Natural killer cell (primary cell): ENCODE measurements around the gene CABYR. TPM values are rescaled to one million over a fixed set of nuclear protein-coding genes. Genes with fewer than 3 reads are reported as not detected.

Source experiments
- ATAC-seq, 3 donors: fragments of 150-1000 bp in 2 of 3; fragments of 200-7000 bp in 1 of 3; cut with Tn5 transposase; 1 replicate in 1 of 3; 2 replicates in 2 of 3; pipeline ENCODE4 v1.10.0; 2021; ENCODE audit warnings: mild to moderate bottlenecking in 2 of 3, moderate library complexity in 2 of 3
- DNase-seq, 2 donors: peaks; one replicate each; pipeline versions ENCODE4 v3.0.0 to v3.0.0-alpha.2; 2013 to 2021; ENCODE audit warnings: mixed read lengths in 1 of 2
- H3K27ac ChIP-seq: one replicate; pipeline ENCODE4 v1.5.1; 2013; ENCODE audit warnings: mild to moderate bottlenecking, low read length
- H3K27me3 ChIP-seq: one replicate; pipeline ENCODE4 v1.6.1; 2013; ENCODE audit warnings: low read length; ENCODE audit not compliant: control insufficient read depth, insufficient read depth
- H3K36me3 ChIP-seq: one replicate; pipeline ENCODE4 v1.6.1; 2013; ENCODE audit warnings: low read length; ENCODE audit not compliant: control insufficient read depth, insufficient read depth
- H3K4me1 ChIP-seq: one replicate; pipeline ENCODE4 v1.6.1; 2013; ENCODE audit warnings: low read length; ENCODE audit not compliant: control insufficient read depth, insufficient read depth
- H3K4me3 ChIP-seq: one replicate; pipeline ENCODE4 v1.5.1; 2013; ENCODE audit warnings: low read length
- H3K9me3 ChIP-seq: one replicate; pipeline ENCODE4 v1.6.1; 2013; ENCODE audit warnings: low read length; ENCODE audit not compliant: control insufficient read depth, insufficient read depth
- H3K27ac Mint-ChIP-seq, 2 donors: one replicate each; pipeline ENCODE4 v1.8.0; 2022; ENCODE audit warnings: mild to moderate bottlenecking in 2 of 2, mixed read lengths in 2 of 2, moderate library complexity in 1 of 2
- H3K27me3 Mint-ChIP-seq, 2 donors: one replicate each; pipeline ENCODE4 v1.8.0; 2022; ENCODE audit warnings: low read depth in 2 of 2, mixed read lengths in 2 of 2
- H3K36me3 Mint-ChIP-seq: one replicate; pipeline ENCODE4 v1.8.0; 2022; ENCODE audit warnings: mixed read lengths
- H3K4me1 Mint-ChIP-seq, 2 donors: one replicate each; pipeline ENCODE4 v1.8.0; 2022; ENCODE audit warnings: mixed read lengths in 2 of 2
- H3K4me3 Mint-ChIP-seq: one replicate; pipeline ENCODE4 v1.8.0; 2022; ENCODE audit warnings: mild to moderate bottlenecking, moderate library complexity, mixed read lengths
- H3K9me3 Mint-ChIP-seq, 2 donors: one replicate each; pipeline ENCODE4 v1.8.0; 2022; ENCODE audit warnings: mixed read lengths in 2 of 2
- WGBS: methylation state at CpG from one replicate; pipeline ENCODE4 v1.1.7; 2013; ENCODE audit warnings: missing lambda C conversion rate; ENCODE audit not compliant: insufficient coverage; 5-methylcytosine and 5-hydroxymethylcytosine counted together
- intact Hi-C: fragments of 100-400 bp; cut with micrococcal nuclease; formaldehyde crosslinking; loops from one replicate; pipeline ENCODE4 v1.14.2; 2022
- total RNA-seq, 4 donors: library from RNA; stranded (reverse); fragments of 120-200 nt in 1 of 4; gene quantifications; one replicate each; pipeline versions ENCODE4 v1.2.3 to v1.2.4, GENCODE V29; 2013 to 2022
- TF ChIP-seq, protein P1 (sequence below): fragments of 200-600 bp; IDR thresholded peaks from one replicate; pipeline ENCODE4 v1.8.0; 2022; ENCODE audit warnings: antibody characterized with exemption

CABYR gene
- total RNA-seq, 3 donors from 2014 or later (not counting 1 experiment from before 2014, with no cell fraction given), result 0.75 to 0.94 TPM; not detected in 1

- Histone ChIP-seq H3K27ac (no peak overlapping the region), H3K4me3 (no peak overlapping the region), H3K27me3 (no peaks in the 10 kb centered on the region), H3K4me1 (peaks cover 8% of the 10 kb centered on the region), H3K9me3 (no peaks in the 10 kb centered on the region), H3K36me3 (peaks cover 52% of the 10 kb centered on the region)
- Mint-ChIP-seq H3K36me3 (no peaks in the 10 kb centered on the region), H3K27me3 (no peaks in the 10 kb centered on the region), H3K4me3 (no peak overlapping the region), H3K4me1 (peaks cover 27 to 29% of the 10 kb centered on the region in 2 donors), H3K9me3 (no peaks in the 10 kb centered on the region), H3K27ac (no peak overlapping the region)
- TF ChIP-seq, protein P1, sequence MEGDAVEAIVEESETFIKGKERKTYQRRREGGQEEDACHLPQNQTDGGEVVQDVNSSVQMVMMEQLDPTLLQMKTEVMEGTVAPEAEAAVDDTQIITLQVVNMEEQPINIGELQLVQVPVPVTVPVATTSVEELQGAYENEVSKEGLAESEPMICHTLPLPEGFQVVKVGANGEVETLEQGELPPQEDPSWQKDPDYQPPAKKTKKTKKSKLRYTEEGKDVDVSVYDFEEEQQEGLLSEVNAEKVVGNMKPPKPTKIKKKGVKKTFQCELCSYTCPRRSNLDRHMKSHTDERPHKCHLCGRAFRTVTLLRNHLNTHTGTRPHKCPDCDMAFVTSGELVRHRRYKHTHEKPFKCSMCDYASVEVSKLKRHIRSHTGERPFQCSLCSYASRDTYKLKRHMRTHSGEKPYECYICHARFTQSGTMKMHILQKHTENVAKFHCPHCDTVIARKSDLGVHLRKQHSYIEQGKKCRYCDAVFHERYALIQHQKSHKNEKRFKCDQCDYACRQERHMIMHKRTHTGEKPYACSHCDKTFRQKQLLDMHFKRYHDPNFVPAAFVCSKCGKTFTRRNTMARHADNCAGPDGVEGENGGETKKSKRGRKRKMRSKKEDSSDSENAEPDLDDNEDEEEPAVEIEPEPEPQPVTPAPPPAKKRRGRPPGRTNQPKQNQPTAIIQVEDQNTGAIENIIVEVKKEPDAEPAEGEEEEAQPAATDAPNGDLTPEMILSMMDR, result peak; percentile 95
- ATAC-seq (peak; percentile 90 to 91 (median 90)), DNase-seq (peak; percentile 66 to 94)
- 59% methylated on average over 5 of the region's 8 CpGs for WGBS
- intact Hi-C loops, result loop anchor here (1.0 to 10.0 kb wide), 5 partner anchors 104 to 622 kb away; partner anchors contain the start of gene TTC39C
Observed at GRCh38 chr18:24118750-24119577, 19.9 kb upstream of the CABYR start.

DNA sequence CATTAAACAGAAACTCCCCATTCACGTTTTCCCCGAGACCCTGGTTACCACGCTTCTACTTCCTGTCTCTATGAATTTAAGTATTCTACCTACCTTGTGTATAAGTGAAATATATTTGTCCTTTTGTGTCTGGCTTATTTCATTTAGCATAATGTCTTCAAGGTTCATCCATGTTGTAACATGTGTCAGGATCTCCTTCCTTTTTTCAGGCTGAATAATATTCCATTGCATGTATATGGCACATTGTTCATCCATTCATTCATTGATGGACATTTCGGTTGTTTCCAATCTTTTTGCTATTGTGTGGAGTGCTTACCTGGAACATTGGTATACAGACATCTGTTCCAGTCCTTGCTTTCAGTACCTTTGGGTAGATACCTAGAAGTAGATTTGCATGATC lies 18.2 kb upstream of the CABYR start:
- H3K36me3 Mint-ChIP-seq, result peaks cover 7% of the 10 kb centered on the region
- TF ChIP-seq, protein P1, result no peak
- no peaks in the 10 kb centered on the region for H3K27me3 ChIP-seq
- peaks cover 5% of the 10 kb centered on the region for H3K4me1 ChIP-seq
- H3K9me3 Mint-ChIP-seq, result no peaks in the 10 kb centered on the region
- no peak for ATAC-seq
- 83% methylated on average over 2 of the region's 4 CpGs for WGBS
- peaks cover 11 to 12% of the 10 kb centered on the region in 2 donors for H3K4me1 Mint-ChIP-seq
- no peak for DNase-seq
- H3K4me3 ChIP-seq, result no peak overlapping the region
- H3K9me3 ChIP-seq, result no peaks in the 10 kb centered on the region
- H3K27ac ChIP-seq, result no peak overlapping the region
- H3K4me3 Mint-ChIP-seq, result no peak overlapping the region
- peaks cover 56% of the 10 kb centered on the region for H3K36me3 ChIP-seq
- H3K27ac Mint-ChIP-seq, result no peak overlapping the region
- intact Hi-C loops, result no loop called here
- no peaks in the 10 kb centered on the region for H3K27me3 Mint-ChIP-seq

DNA sequence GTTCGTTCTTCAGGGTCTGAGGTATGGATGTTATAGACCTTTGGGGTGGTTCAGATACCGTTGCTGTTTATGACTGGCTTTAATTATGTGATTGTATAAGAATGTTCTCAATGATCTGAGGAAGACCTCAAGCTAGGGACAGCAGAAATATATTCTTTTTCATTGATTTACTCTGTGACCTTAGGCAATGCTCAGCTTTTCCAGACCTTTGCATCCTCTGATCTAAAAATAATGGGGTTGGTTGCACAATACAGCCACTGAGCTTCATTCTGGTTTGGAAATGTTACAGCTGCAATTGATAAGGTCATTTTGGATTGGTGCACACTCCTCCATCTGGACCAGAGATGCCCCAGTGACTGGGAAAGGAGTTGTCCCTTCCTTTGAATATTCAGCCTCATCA lies 17.2 kb upstream of the CABYR start:
- no peak for DNase-seq
- no peaks in the 10 kb centered on the region for H3K9me3 ChIP-seq
- Mint-ChIP-seq H3K4me3 (no peak overlapping the region), H3K9me3 (no peaks in the 10 kb centered on the region), H3K27ac (no peak overlapping the region), H3K36me3 (peaks cover 11% of the 10 kb centered on the region), H3K4me1 (peaks cover 5 to 6% of the 10 kb centered on the region in 2 donors), H3K27me3 (no peaks in the 10 kb centered on the region)
- no peak overlapping the region for H3K27ac ChIP-seq
- H3K4me1 ChIP-seq, result no peaks in the 10 kb centered on the region
- intact Hi-C loops, result no loop called here
- H3K4me3 ChIP-seq, result no peak overlapping the region
- no peak for ATAC-seq
- 100% methylated on average over 2 of the region's 2 CpGs for WGBS
- TF ChIP-seq, protein P1, result no peak
- H3K36me3 ChIP-seq, result peaks cover 59% of the 10 kb centered on the region
- H3K27me3 ChIP-seq, result no peaks in the 10 kb centered on the region
